A549 (cell line): ENCODE measurements around the gene RANBP3.

Source experiments
- CTCF ChIP-seq: fragments of >200 bp; sonication (Bioruptor Twin); formaldehyde crosslinking; IDR thresholded peaks from 3 replicates; pipeline ENCODE4 v1.5.1; 2016
- JUN ChIP-seq, 2 experiments: fragments of >200 bp; sonication (Bioruptor Twin); formaldehyde crosslinking; IDR thresholded peaks; 2 replicates in 1 of 2; 3 replicates in 1 of 2; pipeline ENCODE4 v1.6.1; 2016 to 2017
- MAFK ChIP-seq: fragments of 450-650 bp; IDR thresholded peaks from 2 replicates; pipeline ENCODE4 v1.6.1; 2014; ENCODE audit not compliant: partially characterized antibody
- RFX5 ChIP-seq: fragments of 450-650 bp; IDR thresholded peaks from 2 replicates; pipeline ENCODE4 v1.7.1; 2014; ENCODE audit warnings: antibody characterized with exemption, mild to moderate bottlenecking, moderate library complexity
- TP53 ChIP-seq: fragments of 250-450 bp; sonication (Bioruptor Pico); IDR thresholded peaks from 2 replicates; pipeline ENCODE4 v1.5.0; 2021; ENCODE audit warnings: mild to moderate bottlenecking, moderate library complexity

- TF ChIP-seq CTCF (no peak), MAFK (no peak), TP53 (CRISPR knock-in tag) (no peak), JUN (IDR thresholded peaks at IDR 0.05) (no peak), RFX5 (no peak)
These were observed 9.2 kb downstream of the RANBP3 start for GRCh38 chr19:5968431-5969373.
